ENCODE measurements around the gene ACAP2. TPM values are rescaled to one million over a fixed set of nuclear protein-coding genes. Genes with fewer than 3 reads are reported as not detected.
"Not testable (repeated sequence)": the region's sequence is repeated elsewhere in the genome, so short reads cannot be mapped to it uniquely, and the experiment has no call there.

Gene ACAP2
- total RNA-seq, 1 donor from 2014 or later: 38.2 TPM

DNA sequence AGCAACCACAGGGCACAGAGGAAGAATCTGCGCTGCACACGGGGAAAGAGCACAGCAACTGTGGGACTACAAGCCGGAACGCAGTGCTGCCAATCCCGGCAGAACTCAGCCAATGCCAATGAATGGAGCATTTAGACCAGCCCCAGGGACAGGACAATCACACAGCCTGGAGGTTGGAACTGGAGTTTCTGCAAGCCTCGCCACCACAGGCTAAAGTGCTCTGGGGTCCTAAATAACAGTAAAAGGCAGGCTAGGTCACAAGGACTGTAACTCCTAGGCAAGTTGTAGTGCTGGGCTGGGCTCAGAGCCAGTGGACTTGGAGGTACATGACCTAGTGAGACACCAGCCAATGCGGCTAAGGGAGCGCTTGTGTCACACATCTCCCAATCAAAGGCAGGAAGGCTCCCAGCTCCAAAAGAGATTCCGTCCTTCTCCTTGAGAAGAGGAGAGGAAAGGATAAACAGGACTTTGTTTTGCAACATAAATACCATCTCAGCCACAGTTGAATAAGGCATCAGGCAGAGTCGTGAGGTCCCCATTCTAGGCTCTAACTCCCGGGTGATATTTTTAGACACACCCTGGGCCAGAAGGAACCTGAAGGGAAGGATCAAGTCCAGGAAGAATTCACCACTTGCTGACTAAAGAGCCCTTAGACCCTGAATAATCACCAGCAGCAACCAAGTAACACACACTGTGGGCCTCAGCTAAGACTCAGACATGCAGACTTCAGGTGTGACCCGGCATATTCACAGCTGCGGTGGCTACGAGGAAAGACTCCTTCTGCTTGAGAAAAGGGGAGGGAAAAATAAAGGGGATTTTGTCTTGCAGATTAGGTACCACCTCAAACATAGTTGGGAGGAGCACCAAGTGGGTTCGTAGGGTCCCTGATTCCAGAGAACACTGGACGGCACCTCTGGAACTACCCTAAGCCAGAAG, 86.4 kb downstream of the ACAP2 start:
- intact Hi-C loops (cut with micrococcal nuclease): no loop called here
- Mint-ChIP-seq H3K27me3 (ENCODE audit: insufficient read depth) (no peaks in the 10 kb centered on the region), H3K27ac (no peak overlapping the region), H3K9me3 (no peaks in the 10 kb centered on the region), H3K36me3 (ENCODE audit: low read depth) (peaks cover 13% of the 10 kb centered on the region), H3K4me3 (no peak overlapping the region), H3K4me1 (ENCODE audit: low read depth) (peaks cover 7% of the 10 kb centered on the region)
- DNase-seq (ENCODE audit: low spot score): no peak

- H3K27ac Mint-ChIP-seq; H3K9me3 Mint-ChIP-seq; DNase-seq (ENCODE audit: low spot score); H3K4me1 Mint-ChIP-seq (ENCODE audit: low read depth); intact Hi-C loops (cut with micrococcal nuclease); H3K4me3 Mint-ChIP-seq; H3K27me3 Mint-ChIP-seq (ENCODE audit: insufficient read depth): not testable (repeated sequence)
- peaks cover 13% of the 10 kb centered on the region for H3K36me3 Mint-ChIP-seq (ENCODE audit: low read depth)
These were observed 88.8 kb downstream of the ACAP2 start for GRCh38 chr3:195354009-195354408.

- intact Hi-C loops (cut with micrococcal nuclease): no loop called here
- H3K4me3 Mint-ChIP-seq: no peak overlapping the region
- H3K4me1 Mint-ChIP-seq (ENCODE audit: low read depth): no peaks in the 10 kb centered on the region
- H3K36me3 Mint-ChIP-seq (ENCODE audit: low read depth): peaks cover 16% of the 10 kb centered on the region
- no peaks in the 10 kb centered on the region for H3K27me3 Mint-ChIP-seq (ENCODE audit: insufficient read depth)
- no peaks in the 10 kb centered on the region for H3K9me3 Mint-ChIP-seq
- DNase-seq (ENCODE audit: low spot score): no peak
- H3K27ac Mint-ChIP-seq: no peak overlapping the region
These were observed 89.8 kb downstream of the ACAP2 start for GRCh38 chr3:195352895-195353488.

DNA sequence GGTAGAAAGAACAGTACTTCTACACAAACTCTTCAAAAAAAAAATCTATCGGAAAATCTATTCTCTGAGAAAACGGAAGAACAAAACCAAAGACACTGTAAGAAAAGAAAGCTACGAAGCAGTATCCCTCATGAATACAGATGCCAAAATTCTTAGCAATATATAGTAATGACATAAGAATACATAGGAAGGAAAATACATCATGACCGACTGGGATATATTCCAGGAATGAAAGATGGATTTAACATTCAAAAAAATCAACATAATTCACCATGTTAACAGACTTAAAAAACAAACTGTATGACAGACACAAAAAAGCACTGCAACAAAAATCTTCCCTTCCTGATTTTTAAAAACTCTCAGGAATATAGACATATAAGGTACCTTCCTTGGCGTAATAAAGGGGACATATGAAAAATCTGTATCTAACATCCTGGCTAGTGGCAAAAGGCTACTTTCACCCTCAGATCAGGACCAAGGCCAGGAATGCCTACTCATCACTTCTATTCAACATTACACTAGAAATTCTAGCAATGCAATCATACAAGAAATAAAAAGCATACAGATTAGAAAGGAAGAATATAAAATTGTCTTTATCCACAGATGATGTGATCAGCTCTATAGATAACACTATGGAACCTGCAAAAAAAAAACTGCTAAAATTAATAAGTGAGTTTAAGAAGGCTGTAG, 94.2 kb downstream of the ACAP2 start:
- no peak for DNase-seq (ENCODE audit: low spot score)
- H3K27ac Mint-ChIP-seq: no peak overlapping the region
- intact Hi-C loops (cut with micrococcal nuclease): no loop called here
- peaks cover 5% of the 10 kb centered on the region for H3K36me3 Mint-ChIP-seq (ENCODE audit: low read depth)
- H3K4me1 Mint-ChIP-seq (ENCODE audit: low read depth): no peaks in the 10 kb centered on the region
- H3K9me3 Mint-ChIP-seq: no peaks in the 10 kb centered on the region
- H3K27me3 Mint-ChIP-seq (ENCODE audit: insufficient read depth): no peaks in the 10 kb centered on the region
- no peak overlapping the region for H3K4me3 Mint-ChIP-seq

DNA sequence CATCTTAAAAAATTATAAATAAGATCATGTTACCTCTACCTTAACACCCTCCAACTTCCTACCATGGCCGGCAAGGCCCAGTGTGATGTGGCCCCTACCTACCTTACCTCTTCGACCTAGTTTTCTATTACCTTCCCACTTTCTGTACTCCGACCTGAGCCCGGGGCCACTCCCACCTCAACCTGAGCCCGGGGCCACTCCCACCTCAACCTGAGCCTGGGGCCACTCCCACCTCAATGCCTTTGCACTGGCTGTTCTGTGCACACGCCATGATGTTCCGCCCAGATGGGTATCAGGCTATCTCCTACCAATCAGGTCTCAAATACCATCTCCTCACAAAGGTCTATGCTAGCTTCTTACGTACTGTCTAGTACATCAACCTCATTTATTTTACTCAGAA, 105.1 kb downstream of the ACAP2 start:
- H3K36me3 Mint-ChIP-seq (ENCODE audit: low read depth): peaks cover 19% of the 10 kb centered on the region
- H3K27ac Mint-ChIP-seq: no peak overlapping the region
- no peak for DNase-seq (ENCODE audit: low spot score)
- intact Hi-C loops (cut with micrococcal nuclease): no loop called here
- H3K27me3 Mint-ChIP-seq (ENCODE audit: insufficient read depth): no peaks in the 10 kb centered on the region
- H3K4me1 Mint-ChIP-seq (ENCODE audit: low read depth): no peaks in the 10 kb centered on the region
- no peaks in the 10 kb centered on the region for H3K9me3 Mint-ChIP-seq
- H3K4me3 Mint-ChIP-seq: no peak overlapping the region

- H3K27ac Mint-ChIP-seq: no peak overlapping the region
- no peaks in the 10 kb centered on the region for H3K9me3 Mint-ChIP-seq
- intact Hi-C loops (cut with micrococcal nuclease): no loop called here
- no peak for DNase-seq (ENCODE audit: low spot score)
- H3K27me3 Mint-ChIP-seq (ENCODE audit: insufficient read depth): no peaks in the 10 kb centered on the region
- no peak overlapping the region for H3K4me3 Mint-ChIP-seq
- H3K36me3 Mint-ChIP-seq (ENCODE audit: low read depth): peaks cover 24% of the 10 kb centered on the region
- H3K4me1 Mint-ChIP-seq (ENCODE audit: low read depth): no peaks in the 10 kb centered on the region
These were observed 107.9 kb downstream of the ACAP2 start for GRCh38 chr3:195334967-195335366.

GRCh38 chr3:195319060-195319459, 123.8 kb downstream of the ACAP2 start:
- intact Hi-C loops (cut with micrococcal nuclease): no loop called here
- no peak overlapping the region for H3K27ac Mint-ChIP-seq
- H3K4me3 Mint-ChIP-seq: no peak overlapping the region
- H3K9me3 Mint-ChIP-seq: peaks cover 21% of the 10 kb centered on the region
- peaks cover 42% of the 10 kb centered on the region for H3K36me3 Mint-ChIP-seq (ENCODE audit: low read depth)
- no peaks in the 10 kb centered on the region for H3K27me3 Mint-ChIP-seq (ENCODE audit: insufficient read depth)
- no peak for DNase-seq (ENCODE audit: low spot score)
- H3K4me1 Mint-ChIP-seq (ENCODE audit: low read depth): no peaks in the 10 kb centered on the region

- Mint-ChIP-seq H3K27ac (no peak overlapping the region), H3K36me3 (ENCODE audit: low read depth) (peaks cover 3% of the 10 kb centered on the region), H3K4me1 (ENCODE audit: low read depth) (no peaks in the 10 kb centered on the region), H3K9me3 (no peaks in the 10 kb centered on the region), H3K4me3 (no peak overlapping the region), H3K27me3 (ENCODE audit: insufficient read depth) (no peaks in the 10 kb centered on the region)
- no peak for DNase-seq (ENCODE audit: low spot score)
- intact Hi-C loops (cut with micrococcal nuclease): no loop called here
These were observed 130.1 kb downstream of the ACAP2 start for GRCh38 chr3:195312714-195313113.

DNA sequence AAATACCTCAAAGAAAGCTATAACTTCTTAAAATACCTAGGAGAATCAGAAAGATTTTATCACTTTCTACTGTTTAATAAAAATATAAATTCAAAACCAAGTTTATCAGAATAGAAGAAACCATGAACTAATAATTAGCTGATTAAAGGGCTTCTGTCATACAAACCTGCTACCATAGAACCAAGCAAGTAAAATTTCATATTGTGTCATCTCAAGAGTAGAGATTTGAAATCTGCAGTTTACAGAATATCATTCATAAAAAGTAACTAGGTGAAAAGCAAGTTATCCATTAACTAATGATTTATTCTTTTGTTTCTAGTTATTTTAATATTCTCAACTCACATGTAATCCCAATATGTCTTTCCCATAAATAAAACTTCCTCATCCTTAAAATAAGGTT, 135.1 kb downstream of the ACAP2 start:
- no peaks in the 10 kb centered on the region for H3K9me3 Mint-ChIP-seq
- no peak overlapping the region for H3K4me3 Mint-ChIP-seq
- H3K4me1 Mint-ChIP-seq (ENCODE audit: low read depth): no peaks in the 10 kb centered on the region
- H3K27ac Mint-ChIP-seq: no peak overlapping the region
- H3K27me3 Mint-ChIP-seq (ENCODE audit: insufficient read depth): no peaks in the 10 kb centered on the region
- DNase-seq (ENCODE audit: low spot score): no peak
- intact Hi-C loops (cut with micrococcal nuclease): no loop called here
- H3K36me3 Mint-ChIP-seq (ENCODE audit: low read depth): peaks cover 7% of the 10 kb centered on the region

DNA sequence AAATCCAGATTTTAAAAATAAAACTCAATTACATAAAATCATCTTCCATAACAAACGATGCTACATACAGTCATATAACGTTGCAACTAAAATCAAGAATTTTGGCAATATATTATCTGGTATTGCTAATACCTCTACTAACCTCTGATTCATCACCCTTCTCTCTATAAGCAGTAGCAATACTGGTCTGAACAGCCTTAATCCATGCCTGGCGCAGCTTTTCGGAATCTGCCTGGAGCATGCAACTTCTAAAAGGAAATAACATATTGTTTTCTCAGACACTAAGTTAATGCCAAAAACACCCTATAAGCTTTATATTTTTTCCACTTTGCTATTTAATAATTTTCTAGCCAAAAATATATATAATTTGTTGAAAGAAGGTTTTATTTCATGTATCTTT, 136.5 kb downstream of the ACAP2 start:
- Mint-ChIP-seq H3K27ac (no peak overlapping the region), H3K4me3 (no peak overlapping the region), H3K9me3 (no peaks in the 10 kb centered on the region), H3K4me1 (ENCODE audit: low read depth) (no peaks in the 10 kb centered on the region), H3K27me3 (ENCODE audit: insufficient read depth) (no peaks in the 10 kb centered on the region), H3K36me3 (ENCODE audit: low read depth) (peaks cover 14% of the 10 kb centered on the region)
- DNase-seq (ENCODE audit: low spot score): no peak
- intact Hi-C loops (cut with micrococcal nuclease): no loop called here

- DNase-seq (ENCODE audit: low spot score): no peak
- intact Hi-C loops (cut with micrococcal nuclease): no loop called here
- Mint-ChIP-seq H3K4me1 (ENCODE audit: low read depth) (no peaks in the 10 kb centered on the region), H3K9me3 (no peaks in the 10 kb centered on the region), H3K4me3 (no peak overlapping the region), H3K36me3 (ENCODE audit: low read depth) (peaks cover 19% of the 10 kb centered on the region), H3K27me3 (ENCODE audit: insufficient read depth) (no peaks in the 10 kb centered on the region), H3K27ac (no peak overlapping the region)
These were observed 140.4 kb downstream of the ACAP2 start for GRCh38 chr3:195302431-195302830.

- Mint-ChIP-seq H3K4me1 (ENCODE audit: low read depth) (no peaks in the 10 kb centered on the region), H3K4me3 (no peak overlapping the region), H3K27ac (no peak overlapping the region), H3K36me3 (ENCODE audit: low read depth) (peaks cover 22% of the 10 kb centered on the region), H3K27me3 (ENCODE audit: insufficient read depth) (no peaks in the 10 kb centered on the region), H3K9me3 (no peaks in the 10 kb centered on the region)
- no peak for DNase-seq (ENCODE audit: low spot score)
- intact Hi-C loops (cut with micrococcal nuclease): no loop called here
These were observed 145.4 kb downstream of the ACAP2 start for GRCh38 chr3:195297446-195297845.

DNA sequence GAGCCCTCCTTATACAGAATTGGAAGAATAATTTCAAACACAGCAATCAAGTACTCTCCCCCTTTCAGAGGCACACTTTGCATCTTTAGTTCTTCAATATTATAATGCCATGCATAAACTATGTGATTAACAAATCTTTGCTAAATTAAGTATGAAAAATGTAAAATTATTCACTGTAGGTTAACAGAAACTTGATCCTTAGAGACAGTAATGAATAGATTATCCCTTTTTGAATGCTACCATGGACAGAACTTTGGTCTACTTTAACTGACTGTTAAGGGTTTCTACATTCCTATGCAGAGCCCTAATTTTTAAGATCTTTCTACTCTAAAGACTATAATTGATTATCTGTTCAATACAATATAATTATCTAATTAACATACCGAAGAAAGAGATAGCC, 146.2 kb downstream of the ACAP2 start:
- no peaks in the 10 kb centered on the region for H3K4me1 Mint-ChIP-seq (ENCODE audit: low read depth)
- H3K27ac Mint-ChIP-seq: no peak overlapping the region
- no peaks in the 10 kb centered on the region for H3K9me3 Mint-ChIP-seq
- no peak overlapping the region for H3K4me3 Mint-ChIP-seq
- no peak for DNase-seq (ENCODE audit: low spot score)
- H3K36me3 Mint-ChIP-seq (ENCODE audit: low read depth): peaks cover 19% of the 10 kb centered on the region
- intact Hi-C loops (cut with micrococcal nuclease): no loop called here
- no peaks in the 10 kb centered on the region for H3K27me3 Mint-ChIP-seq (ENCODE audit: insufficient read depth)

All from activated T-helper 1 cell treated with anti-CD3 and anti-CD28 coated beads, Interleukin-12 subunit alpha, Interleukin-12 subunit beta, Interleukin-2, Interleukin-4 antibody, amounts not matched to agents 30 ng/mL and 10 ng/mL and 1 ng/mL, durations not matched to agents 14 hours and 24 hours and 36 hours (primary cell).